SW480 (cell line): Measurements from ENCODE around the gene PAMR1.
A peak's percentile ranks its signal among the peaks of the same experiment; 100 is the strongest.
"Not testable (repeated sequence)": the region's sequence is repeated elsewhere in the genome, so short reads cannot be mapped to it uniquely, and the experiment has no call there.

ENCODE experiments used
- DNase-seq: peaks from one replicate; pipeline ENCODE4 v3.0.0-alpha.2; 2016; ENCODE audit warnings: low spot score

PAMR1 gene

GRCh38 chr11:35541621-35542375, 16.4 kb upstream of the PAMR1 start:
- no peak for DNase-seq

- DNase-seq: no peak
These were observed 15.1 kb upstream of the PAMR1 start for GRCh38 chr11:35540526-35540925.

GRCh38 chr11:35539781-35540281, 14.4 kb upstream of the PAMR1 start:
- no peak for DNase-seq

- DNase-seq: no peak
These were observed 13.8 kb upstream of the PAMR1 start for GRCh38 chr11:35539256-35539655.

GRCh38 chr11:35536470-35536869, 11.1 kb upstream of the PAMR1 start:
- DNase-seq: no peak

- no peak for DNase-seq
These were observed 5.8 kb upstream of the PAMR1 start for GRCh38 chr11:35531246-35531645.

GRCh38 chr11:35529971-35530495, 4.6 kb upstream of the PAMR1 start:
- no peak for DNase-seq

- DNase-seq: no peak
These were observed 965 bp upstream of the PAMR1 start for GRCh38 chr11:35526370-35526792.

- DNase-seq: no peak
These were observed 636 bp downstream of the PAMR1 start for GRCh38 chr11:35524780-35525179.

GRCh38 chr11:35523861-35524260, 1.6 kb downstream of the PAMR1 start:
- DNase-seq: no peak

GRCh38 chr11:35523331-35523768, 2.1 kb downstream of the PAMR1 start:
- DNase-seq: no peak

GRCh38 chr11:35522091-35522490, 3.3 kb downstream of the PAMR1 start:
- not testable (repeated sequence) for DNase-seq

- DNase-seq: no peak
These were observed 5.0 kb downstream of the PAMR1 start for GRCh38 chr11:35520376-35520775.

- no peak for DNase-seq
These were observed 6.7 kb downstream of the PAMR1 start for GRCh38 chr11:35518766-35519165.

GRCh38 chr11:35517481-35517880, 7.9 kb downstream of the PAMR1 start:
- no peak for DNase-seq

- no peak for DNase-seq
These were observed 9.0 kb downstream of the PAMR1 start for GRCh38 chr11:35516403-35516802.

GRCh38 chr11:35515224-35515623, 10.2 kb downstream of the PAMR1 start:
- DNase-seq: no peak

- DNase-seq: no peak
These were observed 10.9 kb downstream of the PAMR1 start for GRCh38 chr11:35514481-35514880.

GRCh38 chr11:35511666-35512065, 13.8 kb downstream of the PAMR1 start:
- DNase-seq: peak; percentile 15

GRCh38 chr11:35507688-35508087, 17.7 kb downstream of the PAMR1 start:
- no peak for DNase-seq

- DNase-seq: no peak
These were observed 23.6 kb downstream of the PAMR1 start for GRCh38 chr11:35501776-35502175.

- no peak for DNase-seq
These were observed 24.7 kb downstream of the PAMR1 start for GRCh38 chr11:35500744-35501143.

- no peak for DNase-seq
These were observed 29.0 kb downstream of the PAMR1 start for GRCh38 chr11:35496416-35496815.
